Osteoblast (primary cell): Measurements from ENCODE around the gene IZUMO4. TPM values are rescaled to one million over a fixed set of nuclear protein-coding genes. Genes with fewer than 3 reads are reported as not detected.

Experiments
- DNase-seq: peaks from one replicate; pipeline ENCODE4 v3.0.0; 2011; ENCODE audit warnings: low spot score, mixed read lengths; ENCODE audit not compliant: insufficient read length; ENCODE audit errors: missing footprints
- H2AFZ ChIP-seq: 2 replicates; pipeline ENCODE4 v1.6.0; 2011; ENCODE audit warnings: mild to moderate bottlenecking, low read length
- H3K27ac ChIP-seq: 2 replicates; pipeline ENCODE4 v1.5.1; 2011; ENCODE audit warnings: mild to moderate bottlenecking, low read depth, low read length, moderate library complexity
- H3K27me3 ChIP-seq: 2 replicates; pipeline ENCODE4 v1.6.0; 2012; ENCODE audit warnings: mild to moderate bottlenecking, control low read depth, inconsistent platforms, low read length, moderate library complexity; ENCODE audit not compliant: insufficient read depth
- H3K36me3 ChIP-seq: 2 replicates; pipeline ENCODE4 v1.5.1; 2011; ENCODE audit warnings: mild to moderate bottlenecking, low read length, control low read depth, moderate library complexity; ENCODE audit not compliant: insufficient read depth
- H3K4me1 ChIP-seq: 2 replicates; pipeline ENCODE4 v1.5.1; 2011; ENCODE audit warnings: mild to moderate bottlenecking, low read length, control low read depth, moderate library complexity; ENCODE audit not compliant: insufficient read depth
- H3K4me2 ChIP-seq: 2 replicates; pipeline ENCODE4 v1.6.0; 2011; ENCODE audit warnings: mild to moderate bottlenecking, low read length; ENCODE audit not compliant: insufficient read depth
- H3K4me3 ChIP-seq: fragments of 200-600 bp; sonication (generic); 3 replicates; pipeline ENCODE4 v1.5.1; 2012; ENCODE audit warnings: mild to moderate bottlenecking, low read length, inconsistent platforms; ENCODE audit not compliant: insufficient read depth
- H3K79me2 ChIP-seq: 2 replicates; pipeline ENCODE4 v1.6.0; 2012; ENCODE audit warnings: mild to moderate bottlenecking, low read length, control low read depth, inconsistent platforms; ENCODE audit not compliant: insufficient read depth
- H3K9me3 ChIP-seq: 2 replicates; pipeline ENCODE4 v1.5.1; 2011; ENCODE audit warnings: low read depth, low read length, control low read depth
- H4K20me1 ChIP-seq: 2 replicates; pipeline ENCODE4 v1.6.0; 2012; ENCODE audit warnings: mild to moderate bottlenecking, low read length, control low read depth; ENCODE audit not compliant: insufficient read depth
- total RNA-seq: library from RNA; depleted of rRNA; stranded (reverse); fragments of >200 nt; gene quantifications from 2 replicates; pipeline ENCODE4 v1.2.3, GENCODE V29; 2012
- TF ChIP-seq, protein P1 (sequence below): IDR thresholded peaks from 2 replicates; pipeline ENCODE4 v1.5.1; 2011; ENCODE audit warnings: mild to moderate bottlenecking, low read depth, low read length, moderate library complexity; ENCODE audit errors: extremely low read depth

Gene IZUMO4
- total RNA-seq, 1 donor, result 0.36 TPM

DNA sequence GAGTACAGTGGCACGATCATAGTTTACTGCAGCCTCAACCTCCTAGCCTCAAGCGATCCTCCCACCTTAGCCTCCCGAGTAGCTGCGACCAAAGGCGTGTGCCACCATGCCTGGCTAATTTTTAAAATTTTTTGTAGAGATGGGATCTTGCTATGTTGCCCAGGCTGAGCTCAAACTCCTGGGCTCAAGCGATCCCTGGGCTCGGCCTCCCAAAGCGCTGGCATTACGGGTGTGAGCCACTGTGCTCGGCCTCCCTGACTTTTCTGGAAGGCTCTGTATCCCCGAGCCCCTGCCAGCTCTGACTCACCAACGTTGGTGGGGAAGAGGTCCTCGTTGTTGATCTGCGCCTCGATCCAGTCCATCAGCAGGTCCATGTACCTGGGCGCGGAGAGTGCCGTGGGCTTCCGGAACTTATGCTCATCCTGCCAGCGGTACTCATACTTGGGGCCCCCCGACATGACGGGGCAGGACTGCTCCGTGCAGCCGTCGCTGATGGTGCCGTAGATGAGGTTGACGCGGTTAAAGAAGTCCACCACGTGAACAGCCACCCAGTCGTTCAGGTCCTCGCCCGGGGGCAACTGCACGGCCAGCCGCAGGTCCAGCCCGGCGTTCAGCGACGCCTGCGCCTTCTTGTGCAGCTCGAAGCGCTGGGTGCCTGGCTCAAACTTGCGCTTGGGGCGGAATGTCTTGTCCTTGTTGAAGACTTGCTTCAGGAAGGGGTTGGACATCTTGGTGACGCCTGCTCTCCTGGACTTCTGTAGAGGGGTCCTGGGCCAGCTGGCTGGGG lies 18.7 kb upstream of the IZUMO4 start:
- Histone ChIP-seq H3K79me2 (peaks cover 19% of the 10 kb centered on the region), H4K20me1 (no peaks in the 10 kb centered on the region)
- TF ChIP-seq, protein P1, sequence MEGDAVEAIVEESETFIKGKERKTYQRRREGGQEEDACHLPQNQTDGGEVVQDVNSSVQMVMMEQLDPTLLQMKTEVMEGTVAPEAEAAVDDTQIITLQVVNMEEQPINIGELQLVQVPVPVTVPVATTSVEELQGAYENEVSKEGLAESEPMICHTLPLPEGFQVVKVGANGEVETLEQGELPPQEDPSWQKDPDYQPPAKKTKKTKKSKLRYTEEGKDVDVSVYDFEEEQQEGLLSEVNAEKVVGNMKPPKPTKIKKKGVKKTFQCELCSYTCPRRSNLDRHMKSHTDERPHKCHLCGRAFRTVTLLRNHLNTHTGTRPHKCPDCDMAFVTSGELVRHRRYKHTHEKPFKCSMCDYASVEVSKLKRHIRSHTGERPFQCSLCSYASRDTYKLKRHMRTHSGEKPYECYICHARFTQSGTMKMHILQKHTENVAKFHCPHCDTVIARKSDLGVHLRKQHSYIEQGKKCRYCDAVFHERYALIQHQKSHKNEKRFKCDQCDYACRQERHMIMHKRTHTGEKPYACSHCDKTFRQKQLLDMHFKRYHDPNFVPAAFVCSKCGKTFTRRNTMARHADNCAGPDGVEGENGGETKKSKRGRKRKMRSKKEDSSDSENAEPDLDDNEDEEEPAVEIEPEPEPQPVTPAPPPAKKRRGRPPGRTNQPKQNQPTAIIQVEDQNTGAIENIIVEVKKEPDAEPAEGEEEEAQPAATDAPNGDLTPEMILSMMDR, result no peak

DNA sequence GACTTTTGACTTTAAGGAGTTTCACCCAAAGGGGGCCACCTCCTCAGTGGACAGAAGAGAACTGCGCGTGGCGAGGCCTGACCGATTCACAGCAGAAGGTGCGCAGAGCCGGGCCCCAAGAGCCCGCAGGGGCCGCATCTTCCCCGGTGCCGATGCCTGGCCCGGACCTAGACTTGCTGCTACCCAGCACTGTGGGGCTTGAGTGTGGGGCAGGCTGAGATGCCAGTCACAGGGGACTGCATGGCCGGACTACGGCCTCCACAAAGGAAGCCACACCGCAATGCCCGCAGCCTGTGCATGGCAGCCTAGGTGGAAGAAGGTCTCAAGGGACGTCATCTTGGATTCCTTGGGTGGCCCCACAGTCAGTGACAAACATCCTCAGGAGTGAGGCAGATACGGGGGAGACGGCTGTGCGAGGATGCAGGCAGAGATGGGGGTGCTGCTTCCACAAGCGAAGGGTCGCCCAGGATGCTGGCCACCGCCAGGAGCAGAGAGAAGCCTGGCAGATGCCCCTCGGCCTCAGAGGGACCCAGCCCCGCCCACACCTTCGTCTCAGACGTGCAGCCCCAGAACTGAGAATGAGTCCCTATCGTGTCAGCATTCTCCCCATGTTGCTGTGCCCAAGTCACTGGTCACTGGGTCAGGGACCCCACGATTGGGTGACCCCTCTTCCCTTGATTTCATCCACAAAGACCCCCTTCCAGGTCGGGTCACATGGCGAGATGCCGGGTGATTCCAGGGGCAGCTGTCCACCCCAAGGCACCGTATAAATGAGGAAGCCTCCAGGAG lies 17.4 kb upstream of the IZUMO4 start:
- Histone ChIP-seq H3K79me2 (peaks cover 23% of the 10 kb centered on the region), H2AFZ (no peak overlapping the region), H3K4me1 (no peaks in the 10 kb centered on the region), H4K20me1 (no peaks in the 10 kb centered on the region), H3K36me3 (peaks cover 32% of the 10 kb centered on the region), H3K27ac (no peak overlapping the region), H3K27me3 (no peaks in the 10 kb centered on the region), H3K4me2 (no peak overlapping the region), H3K9me3 (no peaks in the 10 kb centered on the region), H3K4me3 (no peak overlapping the region)
- TF ChIP-seq, protein P1, result no peak
- DNase-seq, result peak; percentile 71

More for the DNA sequence above, 18.7 kb upstream of the IZUMO4 start:
- Histone ChIP-seq H3K4me2 (no peak overlapping the region), H3K27me3 (no peaks in the 10 kb centered on the region), H3K4me1 (no peaks in the 10 kb centered on the region), H3K27ac (no peak overlapping the region), H3K4me3 (no peak overlapping the region), H2AFZ (no peak overlapping the region), H3K36me3 (peaks cover 37% of the 10 kb centered on the region), H3K9me3 (no peaks in the 10 kb centered on the region)
- DNase-seq, result peak; percentile 71

DNA sequence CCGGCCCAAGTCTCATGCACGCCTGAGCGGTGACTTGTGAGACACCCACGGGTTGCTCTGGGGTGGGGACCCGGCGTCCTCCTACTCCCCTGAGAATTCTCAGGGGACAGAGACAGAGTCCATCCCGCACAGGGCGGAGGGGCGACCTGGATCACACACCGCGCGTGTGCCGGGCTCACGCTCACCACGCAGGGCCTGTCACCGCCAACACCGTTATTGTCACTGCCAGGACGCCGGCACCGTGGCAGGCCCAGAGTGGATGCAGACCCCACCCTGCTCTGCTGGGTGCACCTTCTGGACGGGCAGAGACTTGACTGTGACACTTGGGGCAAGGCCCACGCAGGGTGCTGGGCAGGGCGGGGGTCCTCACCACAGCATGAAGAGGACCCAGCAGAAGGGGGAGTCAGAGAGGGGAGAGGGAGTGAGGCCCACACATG lies 16.8 kb upstream of the IZUMO4 start:
- TF ChIP-seq, protein P1, result no peak
- Histone ChIP-seq H4K20me1 (no peaks in the 10 kb centered on the region), H3K36me3 (peaks cover 32% of the 10 kb centered on the region), H3K79me2 (peaks cover 23% of the 10 kb centered on the region), H3K4me2 (no peak overlapping the region), H3K27me3 (no peaks in the 10 kb centered on the region), H2AFZ (no peak overlapping the region), H3K9me3 (no peaks in the 10 kb centered on the region), H3K27ac (no peak overlapping the region), H3K4me3 (no peak overlapping the region), H3K4me1 (no peaks in the 10 kb centered on the region)
- peak; percentile 65 for DNase-seq
